Measurements from ENCODE around the gene RAB11B. TPM values are rescaled to one million over a fixed set of nuclear protein-coding genes. Genes with fewer than 3 reads are reported as not detected.
A peak's percentile ranks its signal among the peaks of the same experiment; 100 is the strongest.
"Not testable (repeated sequence)": the region's sequence is repeated elsewhere in the genome, so short reads cannot be mapped to it uniquely, and the experiment has no call there.

The RAB11B gene
- total RNA-seq, 4 donors from 2014 or later = 48.6 to 159 (median 56.1) TPM

DNA sequence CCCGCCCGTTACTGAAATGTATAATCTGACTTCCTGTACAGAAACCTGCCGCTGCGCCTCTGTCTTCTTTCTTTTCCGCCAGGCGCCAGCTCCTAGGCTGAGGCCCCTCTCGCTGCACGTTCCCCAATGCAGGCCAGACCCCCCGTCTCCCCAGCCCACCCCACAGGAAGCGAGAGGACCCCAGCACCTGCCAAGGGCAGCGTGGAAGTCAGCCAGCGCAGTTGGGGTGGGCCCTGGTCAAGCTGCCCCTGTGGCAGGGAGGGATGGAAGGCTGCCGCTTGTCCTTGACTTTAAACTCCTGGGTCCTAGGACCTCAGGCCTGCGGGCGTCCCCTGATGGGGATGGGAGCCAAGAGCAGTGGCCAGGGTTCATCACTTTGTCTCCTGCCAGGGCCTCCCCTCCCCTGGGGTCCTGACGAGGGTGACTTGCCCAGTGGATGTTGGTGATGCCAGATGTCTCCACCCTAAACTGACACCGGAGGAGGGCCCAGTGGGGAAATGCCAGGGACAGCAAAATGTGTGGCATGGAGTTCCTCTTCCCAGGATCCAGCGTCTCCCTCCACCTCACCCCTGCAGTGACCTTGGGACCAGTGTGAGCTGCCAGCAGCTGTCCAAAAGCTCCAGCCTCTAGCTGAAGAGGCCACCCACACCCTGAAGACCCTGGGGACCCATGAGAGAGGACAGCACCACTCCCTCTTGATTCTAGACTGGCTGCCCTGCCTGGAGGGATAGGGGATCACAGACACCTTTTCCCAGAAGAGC lies 14.4 kb downstream of the RAB11B start:
- Histone ChIP-seq H3K27ac (no peak overlapping the region), H3K4me1 (no peaks in the 10 kb centered on the region), H3K9me3 (no peaks in the 10 kb centered on the region), H3K4me3 (no peak overlapping the region), H3K27me3 (no peaks in the 10 kb centered on the region), H3K36me3 (peaks cover 0 to 23% (median 9%) of the 10 kb centered on the region in 4 donors)
- WGBS, 2 donors (ENCODE audit: low coverage in 1 of 2) = 92 to 100% methylated on average over 1 to 17 of the region's 18 CpGs
- intact Hi-C loops (cut with DNase I; ENCODE audit: low total_unique reads) = no loop called here
- TF ChIP-seq POLR2A (IDR thresholded peaks at IDR 0.05) = no peak
- TF ChIP-seq, protein P1, sequence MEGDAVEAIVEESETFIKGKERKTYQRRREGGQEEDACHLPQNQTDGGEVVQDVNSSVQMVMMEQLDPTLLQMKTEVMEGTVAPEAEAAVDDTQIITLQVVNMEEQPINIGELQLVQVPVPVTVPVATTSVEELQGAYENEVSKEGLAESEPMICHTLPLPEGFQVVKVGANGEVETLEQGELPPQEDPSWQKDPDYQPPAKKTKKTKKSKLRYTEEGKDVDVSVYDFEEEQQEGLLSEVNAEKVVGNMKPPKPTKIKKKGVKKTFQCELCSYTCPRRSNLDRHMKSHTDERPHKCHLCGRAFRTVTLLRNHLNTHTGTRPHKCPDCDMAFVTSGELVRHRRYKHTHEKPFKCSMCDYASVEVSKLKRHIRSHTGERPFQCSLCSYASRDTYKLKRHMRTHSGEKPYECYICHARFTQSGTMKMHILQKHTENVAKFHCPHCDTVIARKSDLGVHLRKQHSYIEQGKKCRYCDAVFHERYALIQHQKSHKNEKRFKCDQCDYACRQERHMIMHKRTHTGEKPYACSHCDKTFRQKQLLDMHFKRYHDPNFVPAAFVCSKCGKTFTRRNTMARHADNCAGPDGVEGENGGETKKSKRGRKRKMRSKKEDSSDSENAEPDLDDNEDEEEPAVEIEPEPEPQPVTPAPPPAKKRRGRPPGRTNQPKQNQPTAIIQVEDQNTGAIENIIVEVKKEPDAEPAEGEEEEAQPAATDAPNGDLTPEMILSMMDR (IDR thresholded peaks at IDR 0.05) = no peak
- TF ChIP-seq POLR2AphosphoS5 (IDR thresholded peaks at IDR 0.05) = no peak
- TF ChIP-seq EP300 (IDR thresholded peaks at IDR 0.05; ENCODE audit: low read depth) = no peak
- in situ Hi-C loops (cut with MboI; ENCODE audit: low pct_ligation_motif_present in 1 of 4, low pct_unique_long_range_greater_than_20kb in 1 of 4, low sequenced_read_pairs in 3 of 4) = loop anchor here in 2 of 4 donors (10.0 to 25.0 kb wide), 2 partner anchors 50 to 108 kb away; partner anchors contain the start of genes PRAM1 (in 1 of the 2) and ZNF414 (in 1 of the 2)
- DNase-seq = no peak

DNA sequence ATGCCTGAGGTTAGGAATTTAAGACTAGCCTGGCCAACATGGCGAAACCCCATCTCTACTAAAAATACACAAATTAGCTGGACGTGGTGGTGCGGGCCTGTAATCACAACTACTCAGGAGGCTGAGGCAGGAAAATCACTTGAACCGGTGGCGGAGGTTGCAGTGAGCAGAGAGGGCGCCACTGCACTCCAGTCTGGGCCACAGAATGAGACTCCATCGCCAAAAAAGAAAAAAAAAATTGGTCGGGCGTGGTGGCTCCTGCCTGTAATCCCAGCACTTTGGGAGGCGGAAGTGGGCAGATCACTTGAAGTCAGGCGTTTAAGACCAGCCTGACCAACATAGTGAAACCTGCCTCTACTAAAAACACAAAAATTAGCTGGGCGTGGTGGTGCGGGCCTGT lies 20.6 kb downstream of the RAB11B start:
- intact Hi-C loops (cut with DNase I; ENCODE audit: low total_unique reads); H3K27ac ChIP-seq; H3K27me3 ChIP-seq; H3K4me3 ChIP-seq; H3K9me3 ChIP-seq; DNase-seq; H3K36me3 ChIP-seq: not testable (repeated sequence)
- 67 to 74% methylated on average over 11 to 13 of the region's 13 CpGs for WGBS, 2 donors (ENCODE audit: low coverage in 1 of 2)
- peaks cover 6 to 36% (median 10%) of the 10 kb centered on the region in 4 donors for H3K4me1 ChIP-seq
- in situ Hi-C loops (cut with MboI; ENCODE audit: low pct_ligation_motif_present in 1 of 4, low pct_unique_long_range_greater_than_20kb in 1 of 4, low sequenced_read_pairs in 3 of 4) = loop anchor here in 2 of 4 donors (10.0 to 25.0 kb wide), 2 partner anchors 94 to 102 kb away; partner anchors contain the start of genes PRAM1 (in 2 of the 2) and ZNF414 (in 1 of the 2)

DNA sequence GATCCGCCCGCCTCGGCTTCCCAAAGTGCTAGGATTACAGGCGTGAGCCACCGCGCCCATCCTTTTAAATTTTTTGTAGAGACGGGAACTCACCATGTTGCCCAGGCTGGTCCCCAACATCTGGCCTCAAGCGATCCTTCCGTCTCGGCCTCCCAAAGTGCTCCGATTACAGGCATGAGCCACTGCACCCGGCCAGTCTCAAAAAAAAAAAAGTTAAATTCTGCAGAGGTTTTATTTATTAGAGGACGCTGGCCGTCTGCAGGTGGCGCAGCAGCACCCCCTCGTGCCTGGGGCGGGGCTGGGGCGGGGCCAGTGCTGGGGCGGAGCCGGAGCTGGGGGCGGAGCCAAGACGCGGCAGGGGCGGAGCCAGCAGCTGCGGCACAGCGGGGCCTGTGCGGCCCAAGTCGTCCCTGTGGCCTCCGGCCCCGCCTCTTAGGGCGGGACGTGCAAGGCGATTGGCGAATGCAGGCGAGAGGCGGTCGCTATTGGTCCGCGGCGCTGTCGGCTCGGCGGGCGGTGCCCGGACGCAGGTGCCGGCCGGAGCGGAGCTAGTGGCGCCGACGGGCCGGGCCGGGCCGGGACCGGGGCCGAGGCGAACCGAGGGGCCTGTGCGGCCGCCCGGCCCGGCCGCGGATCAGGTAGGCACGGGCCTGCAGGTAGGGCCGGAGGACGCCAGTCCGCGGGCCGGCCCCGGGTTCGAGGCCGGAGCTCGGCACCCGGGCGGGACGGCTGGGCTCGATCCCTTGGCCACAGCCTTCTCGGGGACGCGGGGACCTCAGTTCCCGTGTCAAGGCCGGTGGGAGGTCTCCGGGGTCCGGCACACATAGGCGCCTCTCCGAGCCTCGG lies 22.8 kb downstream of the RAB11B start, which contains the start of gene MARCHF2:
MARCHF2 (plus strand) TSS at position 523 of the 846 bp plus-strand sequence. CDS start 8,536 bp downstream, outside the sequence.
- Histone ChIP-seq H3K27me3 (no peaks in the 10 kb centered on the region), H3K4me1 (peaks cover 6 to 49% (median 15%) of the 10 kb centered on the region in 4 donors), H3K27ac (peak within 1 kb of the TSS; percentile 82 to 90 (median 83)), H3K36me3 (no peaks in the 10 kb centered on the region), H3K9me3 (no peaks in the 10 kb centered on the region), H3K4me3 (peak within 1 kb of the TSS; percentile 86 to 95 (median 92))
- TF ChIP-seq EP300 (IDR thresholded peaks at IDR 0.05; ENCODE audit: low read depth) = no peak
- TF ChIP-seq POLR2A (IDR thresholded peaks at IDR 0.05) = no peak
- peak; percentile 38 to 74 (median 40) for TF ChIP-seq POLR2AphosphoS5 (IDR thresholded peaks at IDR 0.05)
- TF ChIP-seq, protein P1 (IDR thresholded peaks at IDR 0.05) = peak; percentile 53 to 74 (median 61)
- WGBS, 2 donors (ENCODE audit: low coverage in 1 of 2) = 4 to 6% methylated on average over 5 to 57 of the region's 89 CpGs
- intact Hi-C loops (cut with DNase I; ENCODE audit: low total_unique reads) (no loop called here), in situ Hi-C loops (cut with MboI; ENCODE audit: low pct_ligation_motif_present in 1 of 4, low pct_unique_long_range_greater_than_20kb in 1 of 4, low sequenced_read_pairs in 3 of 4) (loop anchor here in 2 of 4 donors (10.0 to 25.0 kb wide), 2 partner anchors 92 to 99 kb away; partner anchors contain the start of genes PRAM1 (in 2 of the 2) and ZNF414 (in 1 of the 2))
- peak; percentile 97 for DNase-seq

DNA sequence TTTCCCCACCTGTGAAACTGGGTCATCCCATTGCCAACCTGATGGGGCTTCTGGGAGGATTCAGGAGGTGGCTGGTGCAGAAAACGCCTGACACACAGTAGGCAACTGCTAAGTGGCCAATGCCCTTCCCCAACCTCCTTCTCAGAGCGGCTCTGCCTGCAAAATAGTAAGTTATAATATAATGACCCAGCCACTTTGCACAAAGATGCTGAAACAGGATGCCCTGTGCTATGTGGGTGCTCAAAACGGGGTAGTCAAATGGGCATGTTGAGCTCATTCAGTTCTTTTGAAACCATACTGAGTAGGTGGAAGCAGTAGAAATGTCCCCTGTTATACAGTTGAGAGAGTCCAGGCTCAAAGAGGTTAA lies 23.5 kb downstream of the RAB11B start:
- Histone ChIP-seq H3K27me3 (no peaks in the 10 kb centered on the region), H3K27ac (peak overlapping the region; percentile 82 to 90 (median 83)), H3K36me3 (no peaks in the 10 kb centered on the region), H3K4me1 (peaks cover 6 to 53% (median 15%) of the 10 kb centered on the region in 4 donors), H3K9me3 (no peaks in the 10 kb centered on the region), H3K4me3 (peak overlapping the region; percentile 86 to 95 (median 92))
- 22% methylated on average over 3 of the region's 3 CpGs; no CpG with 5 or more reads in 1 of the 2 donors for WGBS, 2 donors (ENCODE audit: low coverage in 1 of 2)
- intact Hi-C loops (cut with DNase I; ENCODE audit: low total_unique reads) = no loop called here
- DNase-seq = no peak
- in situ Hi-C loops (cut with MboI; ENCODE audit: low pct_ligation_motif_present in 1 of 4, low pct_unique_long_range_greater_than_20kb in 1 of 4, low sequenced_read_pairs in 3 of 4) = loop anchor here in 2 of 4 donors (10.0 to 25.0 kb wide), 2 partner anchors 91 to 99 kb away; partner anchors contain the start of genes PRAM1 (in 2 of the 2) and ZNF414 (in 1 of the 2)
- TF ChIP-seq POLR2AphosphoS5 (IDR thresholded peaks at IDR 0.05) = no peak
- no peak for TF ChIP-seq EP300 (IDR thresholded peaks at IDR 0.05; ENCODE audit: low read depth)
- no peak for TF ChIP-seq POLR2A (IDR thresholded peaks at IDR 0.05)
- TF ChIP-seq, protein P1 (IDR thresholded peaks at IDR 0.05) = no peak

Data from transverse colon (tissue), 4 donors.